Measurements from ENCODE around the gene CYP2J2. TPM values are rescaled to one million over a fixed set of nuclear protein-coding genes. Genes with fewer than 3 reads are reported as not detected.

Gene CYP2J2
- total RNA-seq, 1 experiment from 2014 or later, result 4.5 TPM

Other genes starting within 250 kb of the CYP2J2 start
- gene HOOK1, start 111.8 kb downstream of the CYP2J2 start, total RNA-seq (2014; rRNA removed; shearing (Covaris generic); ENCODE audit: low replicate concordance), result 5.0 and 5.5 TPM in 2 replicates
- not detected in 2 replicates for gene C1orf87, start 147.0 kb upstream of the CYP2J2 start, total RNA-seq (2014; rRNA removed; shearing (Covaris generic); ENCODE audit: low replicate concordance)

Measured in Caki2 (cell line).